ENCODE measurements around the gene OR4K5.
"Not testable (repeated sequence)": the region's sequence is repeated elsewhere in the genome, so short reads cannot be mapped to it uniquely, and the experiment has no call there.

Gene OR4K5, protein sequence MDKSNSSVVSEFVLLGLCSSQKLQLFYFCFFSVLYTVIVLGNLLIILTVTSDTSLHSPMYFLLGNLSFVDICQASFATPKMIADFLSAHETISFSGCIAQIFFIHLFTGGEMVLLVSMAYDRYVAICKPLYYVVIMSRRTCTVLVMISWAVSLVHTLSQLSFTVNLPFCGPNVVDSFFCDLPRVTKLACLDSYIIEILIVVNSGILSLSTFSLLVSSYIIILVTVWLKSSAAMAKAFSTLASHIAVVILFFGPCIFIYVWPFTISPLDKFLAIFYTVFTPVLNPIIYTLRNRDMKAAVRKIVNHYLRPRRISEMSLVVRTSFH

GRCh38 chr14:19920021-19920657, at the start of gene OR4K5:
Gene OR4K5, plus strand, starts transcription at chr14:19920607. Its CDS starts 0 bp downstream, at chr14:19920607.
- no peak for DNase-seq

DNA sequence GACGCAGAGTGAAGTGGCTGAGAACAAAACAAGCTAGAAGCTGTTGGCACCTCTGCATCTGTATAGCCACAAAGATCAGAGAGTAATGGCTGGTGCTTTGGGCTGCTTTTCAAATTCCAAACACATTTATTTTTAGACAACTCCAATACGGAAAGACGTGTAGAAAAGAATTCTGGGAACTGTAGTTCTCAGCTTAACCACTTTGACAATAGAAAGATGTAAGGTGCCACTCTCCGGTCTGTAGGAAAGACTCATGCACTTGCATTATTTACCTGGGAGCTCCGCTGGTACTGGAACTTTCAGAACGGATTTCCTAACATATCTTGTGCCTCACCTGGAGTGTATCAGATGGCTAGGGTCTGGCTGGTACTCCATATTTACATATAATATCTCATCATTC, 47.2 kb upstream of the OR4K5 start:
- no peak for DNase-seq

DNA sequence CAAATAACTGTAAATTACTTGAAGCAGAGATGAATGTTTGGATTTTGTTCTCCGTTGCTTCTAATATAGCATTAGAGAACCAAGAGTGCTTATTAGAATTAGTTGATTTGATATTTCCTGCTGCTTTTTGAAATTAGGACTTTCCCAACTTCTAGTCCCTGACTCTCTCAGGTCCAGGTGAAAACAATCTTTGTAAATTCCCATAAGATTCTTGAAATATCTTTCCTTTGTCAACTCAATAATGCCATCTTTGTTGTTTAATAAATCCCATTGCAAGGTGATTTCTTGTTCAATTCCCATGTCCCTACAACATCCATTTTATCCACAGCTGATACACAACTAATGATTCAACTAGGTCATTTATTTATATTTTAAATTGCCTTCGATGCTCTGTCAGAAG, 45.6 kb upstream of the OR4K5 start, which contains the start of gene OR4K2:
Gene OR4K2, plus strand, starts transcription at position 301 of the 400 bp plus-strand sequence. CDS start 1,126 bp downstream, outside the sequence.
- DNase-seq = no peak

- DNase-seq = no peak
Observed at GRCh38 chr14:19878029-19878642, 42.3 kb upstream of the OR4K5 start.

DNA sequence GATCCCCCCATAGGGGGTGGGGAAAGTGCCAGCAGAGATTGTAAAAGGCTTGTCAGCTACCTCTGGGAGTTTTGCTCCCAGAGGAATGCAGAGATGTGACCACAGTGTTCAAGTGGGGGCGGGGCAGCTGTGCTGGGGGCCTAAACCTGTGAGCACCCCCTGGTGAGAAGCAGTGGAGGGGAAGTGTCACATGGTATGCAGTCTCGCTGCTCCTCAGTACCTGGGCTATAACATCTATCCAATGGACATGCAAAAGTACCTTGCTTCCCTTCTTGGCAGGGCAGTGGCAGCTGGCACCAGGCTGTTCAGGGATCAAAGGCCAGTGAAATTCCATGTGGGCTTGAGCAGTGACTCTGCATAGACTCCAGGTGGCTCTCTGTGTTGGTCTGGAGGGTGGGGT, 25.1 kb upstream of the OR4K5 start:
- no peak for DNase-seq

DNA sequence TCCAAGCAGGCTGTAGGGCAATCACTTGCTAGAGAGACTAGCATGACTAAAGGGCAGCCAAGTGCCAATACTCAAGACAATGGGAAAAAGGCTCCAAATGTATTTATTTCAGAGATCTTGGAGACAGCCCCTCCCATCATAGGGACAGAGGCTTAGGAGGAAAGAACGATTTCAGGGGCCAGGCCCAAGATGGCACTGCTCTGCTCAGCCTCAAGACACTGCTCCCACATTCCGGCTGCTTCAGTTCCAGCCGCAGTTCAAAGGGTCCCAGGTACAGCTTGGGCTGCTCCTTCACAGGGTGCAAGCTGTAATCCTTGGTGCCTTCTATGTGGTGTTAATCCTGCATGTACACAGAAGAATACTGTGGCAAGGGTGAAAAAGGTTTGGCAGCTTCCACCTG, 19.4 kb upstream of the OR4K5 start:
- no peak for DNase-seq

DNA sequence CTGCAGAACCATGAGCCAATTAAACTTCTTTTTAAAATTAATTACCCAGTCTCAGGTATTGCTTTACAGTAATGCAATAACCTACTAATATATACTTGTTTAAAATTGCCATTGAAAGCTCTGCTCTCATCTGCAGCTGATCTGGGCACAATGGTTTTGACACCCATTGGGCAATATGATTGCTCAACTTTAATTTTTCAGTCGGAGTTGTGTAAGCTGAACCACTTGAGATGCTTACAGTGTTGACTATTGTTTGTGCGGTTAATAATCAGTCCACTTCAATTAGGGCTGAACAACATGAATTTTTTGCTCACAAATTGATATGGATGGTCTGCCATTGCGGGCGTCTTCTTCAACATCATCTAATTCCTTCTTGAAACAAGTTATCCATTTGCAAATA, 18.0 kb upstream of the OR4K5 start:
- no peak for DNase-seq

GRCh38 chr14:19906665-19907064, 13.7 kb upstream of the OR4K5 start:
- DNase-seq = no peak

DNA sequence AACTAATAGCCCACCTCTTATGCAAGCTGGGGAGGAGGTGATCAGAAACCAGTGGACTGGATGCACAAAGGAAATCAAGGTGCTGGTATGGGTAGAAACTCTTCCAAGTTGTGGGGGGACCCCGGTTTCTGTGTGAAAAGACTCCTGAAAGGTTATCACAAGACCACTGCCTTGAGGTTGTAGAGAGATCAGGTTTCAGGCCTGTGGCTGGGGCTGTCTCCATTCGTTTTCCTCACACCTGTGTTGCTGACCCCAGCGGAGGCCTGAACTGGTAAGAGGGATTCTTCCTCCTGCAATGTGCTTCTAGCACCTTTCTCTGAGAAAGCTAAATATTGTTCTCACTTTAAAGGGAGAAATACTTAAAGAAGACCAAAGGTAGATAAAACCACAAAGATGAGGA, 9.3 kb upstream of the OR4K5 start:
- no peak for DNase-seq

GRCh38 chr14:19917243-19917642, 3.2 kb upstream of the OR4K5 start:
- DNase-seq = no peak

DNA sequence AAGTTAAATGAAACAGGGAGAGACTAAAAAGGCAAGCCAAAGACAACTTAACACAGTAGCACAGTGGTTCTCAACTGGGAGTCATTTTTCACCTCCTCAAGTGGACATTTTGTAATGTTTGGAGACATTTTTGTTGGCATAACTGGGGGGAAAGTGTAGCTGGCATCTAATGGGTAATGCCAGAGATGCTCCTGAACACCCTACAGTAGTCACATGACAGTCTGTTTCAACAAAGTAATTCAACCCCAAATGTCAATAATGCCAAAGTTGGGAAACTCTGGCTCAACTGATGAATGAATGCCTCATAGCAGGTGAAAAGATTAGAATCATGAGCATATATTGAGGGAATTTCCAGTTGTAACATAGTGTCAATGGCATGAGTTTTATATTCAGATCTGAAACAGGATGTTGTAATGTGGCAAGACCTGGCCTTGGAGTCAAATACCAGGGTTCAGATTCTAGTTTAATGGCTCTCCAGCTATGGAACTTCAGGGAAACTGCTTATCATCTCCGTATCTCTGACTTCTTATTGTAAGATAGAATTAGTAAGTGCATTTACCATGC, 2.4 kb upstream of the OR4K5 start:
- no peak for DNase-seq

GRCh38 chr14:19918553-19919264, 1.7 kb upstream of the OR4K5 start:
- no peak for DNase-seq

DNA sequence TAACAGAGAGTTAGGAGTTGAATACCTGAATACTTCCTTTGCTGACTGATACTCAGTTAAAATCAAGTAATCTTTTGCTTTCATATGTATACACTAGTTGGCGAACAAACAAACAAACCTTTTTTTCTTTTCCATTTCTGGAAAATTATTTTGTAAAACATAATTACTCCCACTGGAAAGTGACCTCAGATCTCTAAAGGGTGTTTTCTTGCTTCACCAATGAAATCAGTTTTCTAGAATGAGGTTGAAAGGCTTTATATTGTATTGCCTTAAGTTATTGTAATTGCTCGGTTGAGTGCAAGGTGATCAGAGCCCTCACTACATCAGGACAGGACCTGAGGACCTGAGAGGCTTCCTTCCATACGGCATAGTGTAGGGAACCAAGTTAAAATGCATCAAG, 10.2 kb downstream of the OR4K5 start, which contains the start of gene OR4K1:
Gene OR4K1, plus strand, starts transcription at position 301 of the 400 bp plus-strand sequence. CDS start 4,750 bp downstream, outside the sequence.
- no peak for DNase-seq

- DNase-seq = no peak
Observed at GRCh38 chr14:19941668-19942067, 21.3 kb downstream of the OR4K5 start.

- no peak for DNase-seq
Observed at GRCh38 chr14:19947413-19948090, 27.1 kb downstream of the OR4K5 start.

- no peak for DNase-seq
Observed at GRCh38 chr14:19949218-19949617, 28.8 kb downstream of the OR4K5 start.

GRCh38 chr14:19969735-19970134, 49.3 kb downstream of the OR4K5 start:
- not testable (repeated sequence) for DNase-seq

Measured in activated CD4-positive, alpha-beta T cell treated with anti-CD3 and anti-CD28 coated beads for 4 hours (primary cell).